Stromal cell of bone marrow (primary cell): ENCODE results near the gene GRK4.

Experiments used
- DNase-seq: peaks from one replicate; pipeline ENCODE4 v3.0.0-alpha.2; 2012; ENCODE audit warnings: low read depth

Gene GRK4

DNA sequence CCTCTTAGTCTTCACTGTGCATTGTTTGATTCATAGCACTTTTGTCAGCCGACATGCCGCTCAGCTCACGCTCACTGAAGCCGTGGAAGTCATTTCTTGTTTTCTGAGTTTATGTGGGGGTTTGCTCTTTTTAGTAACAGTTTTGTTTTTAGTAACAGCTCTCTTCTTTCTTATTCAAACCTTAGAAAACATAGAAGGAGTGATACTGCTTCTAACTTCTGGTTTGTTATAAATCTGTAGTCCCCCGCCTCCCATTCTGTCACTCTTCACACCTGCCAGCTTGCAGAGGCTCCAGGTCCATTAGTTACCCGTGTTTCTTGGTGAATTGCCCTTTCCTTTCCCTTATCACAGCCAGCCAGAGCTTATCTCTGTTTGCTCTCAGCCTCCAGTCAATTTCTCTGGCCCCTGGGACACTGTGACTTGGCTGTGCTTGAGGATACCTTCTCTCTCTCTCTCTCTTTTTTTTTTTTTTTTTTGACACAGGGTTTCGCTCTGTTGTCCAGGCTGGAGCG, 50.5 kb downstream of the GRK4 start:
- no peak for DNase-seq

GRCh38 chr4:3016961-3017360, 53.6 kb downstream of the GRK4 start:
- DNase-seq: no peak

- no peak for DNase-seq
These were observed 54.1 kb downstream of the GRK4 start for GRCh38 chr4:3017504-3017903.

DNA sequence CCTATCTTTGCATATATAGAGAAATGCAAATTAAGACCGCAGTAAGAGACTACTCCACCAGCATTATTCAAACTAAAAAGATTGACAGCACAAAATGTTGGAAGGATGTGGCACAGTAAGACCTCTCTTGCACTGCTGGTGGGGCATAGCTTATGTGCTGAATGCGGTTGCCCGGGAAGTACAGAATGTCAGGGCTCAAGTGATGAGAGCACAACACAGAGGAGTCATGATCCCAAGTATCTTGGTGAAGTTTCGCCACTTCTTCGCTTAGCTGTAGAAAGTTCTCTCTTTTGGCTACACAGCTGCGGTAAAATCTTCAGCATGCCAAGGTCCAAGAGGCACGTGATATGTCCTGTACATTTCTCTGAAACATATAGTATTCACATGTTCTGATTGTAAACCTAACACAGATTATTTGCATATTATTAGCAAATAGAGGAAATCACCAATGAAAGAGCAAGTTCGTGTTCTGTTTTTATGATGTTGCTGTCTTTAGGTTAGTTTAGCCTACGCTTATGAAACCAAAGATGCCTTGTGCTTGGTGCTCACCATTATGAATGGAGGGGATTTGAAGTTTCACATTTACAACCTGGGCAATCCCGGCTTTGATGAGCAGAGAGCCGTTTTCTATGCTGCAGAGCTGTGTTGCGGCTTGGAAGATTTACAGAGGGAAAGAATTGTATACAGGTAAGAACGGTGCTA, 55.9 kb downstream of the GRK4 start:
- DNase-seq: no peak

- no peak for DNase-seq
These were observed 57.8 kb downstream of the GRK4 start for GRCh38 chr4:3021127-3021526.

- DNase-seq: no peak
These were observed 58.3 kb downstream of the GRK4 start for GRCh38 chr4:3021627-3022026.

DNA sequence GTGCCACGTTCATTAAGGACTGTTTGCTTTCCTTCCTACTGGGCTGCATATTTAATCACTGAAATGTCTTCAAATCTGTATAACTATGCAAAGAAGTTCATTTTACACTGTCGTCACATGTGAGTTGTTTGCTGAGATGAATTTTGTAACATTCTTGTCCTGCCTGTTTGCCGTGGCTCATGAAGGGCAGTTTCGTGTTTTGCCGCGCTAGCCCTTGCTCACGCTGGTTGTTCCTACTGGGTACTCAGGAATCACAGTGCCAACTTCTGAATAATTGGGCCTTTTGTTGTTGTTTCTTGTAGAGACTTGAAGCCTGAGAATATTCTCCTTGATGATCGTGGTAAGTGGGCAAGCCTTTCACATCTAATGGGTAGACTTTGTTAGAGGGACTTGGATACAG, 58.7 kb downstream of the GRK4 start:
- no peak for DNase-seq

GRCh38 chr4:3022651-3023050, 59.3 kb downstream of the GRK4 start:
- no peak for DNase-seq

GRCh38 chr4:3025881-3026280, 62.5 kb downstream of the GRK4 start:
- DNase-seq: no peak

DNA sequence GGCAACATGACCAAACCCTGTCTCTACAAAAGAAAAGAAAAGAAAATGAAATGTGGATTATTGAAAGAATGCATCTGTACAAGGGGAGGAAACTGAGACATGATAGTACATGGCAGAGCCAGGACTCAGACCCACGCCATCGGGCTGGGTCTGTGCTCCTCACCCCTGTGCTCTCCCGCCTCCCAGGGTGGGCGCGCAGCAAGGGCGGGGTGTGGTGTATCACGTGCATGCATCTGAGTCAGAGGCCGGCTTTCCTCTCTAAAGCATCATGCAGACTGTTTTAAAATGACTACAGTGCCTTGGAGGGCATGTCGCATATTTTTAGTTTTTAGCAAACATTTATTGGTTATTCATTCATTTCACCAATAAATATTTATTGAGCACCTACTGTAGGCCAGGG, 63.2 kb downstream of the GRK4 start:
- no peak for DNase-seq

GRCh38 chr4:3029464-3029863, 66.1 kb downstream of the GRK4 start:
- no peak for DNase-seq

DNA sequence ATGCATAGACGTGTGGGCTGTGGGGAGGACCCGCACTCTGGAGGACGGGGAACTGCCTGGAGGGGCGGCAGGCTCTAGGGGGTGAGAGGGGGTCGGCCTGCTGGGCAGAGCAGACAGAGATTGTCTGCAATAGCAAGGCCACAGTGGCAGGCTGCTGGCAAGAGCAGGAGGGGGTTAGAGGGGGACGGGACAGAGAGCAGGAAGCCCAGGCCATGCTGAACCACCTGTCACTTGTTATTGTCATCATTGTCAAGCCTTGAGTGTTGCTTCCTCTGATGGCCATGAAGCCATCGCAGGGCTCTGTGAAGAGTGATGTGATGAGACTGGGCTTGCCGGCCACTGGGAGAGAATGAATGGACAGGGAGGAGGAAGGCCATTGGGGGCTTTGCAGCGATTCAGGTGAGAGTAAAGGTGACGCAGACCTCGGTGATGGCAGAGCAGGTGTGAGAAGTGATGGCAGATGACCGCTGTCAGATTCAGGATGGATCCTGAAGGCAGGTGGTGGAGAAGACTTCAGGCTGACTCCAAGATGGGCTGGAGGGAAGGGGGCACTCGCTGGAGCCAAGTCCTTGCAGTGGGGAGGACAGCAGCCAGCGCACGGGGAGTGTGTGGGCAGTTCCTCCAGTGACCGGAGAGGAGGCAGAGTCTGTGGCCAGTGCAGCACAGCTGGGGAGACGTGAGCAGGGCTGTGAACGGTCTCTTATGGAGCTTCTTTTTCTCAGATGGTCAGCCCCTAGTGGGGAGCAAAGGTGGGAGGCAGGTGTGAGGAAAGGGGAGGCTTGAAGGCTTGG, 67.4 kb downstream of the GRK4 start:
- DNase-seq: no peak

DNA sequence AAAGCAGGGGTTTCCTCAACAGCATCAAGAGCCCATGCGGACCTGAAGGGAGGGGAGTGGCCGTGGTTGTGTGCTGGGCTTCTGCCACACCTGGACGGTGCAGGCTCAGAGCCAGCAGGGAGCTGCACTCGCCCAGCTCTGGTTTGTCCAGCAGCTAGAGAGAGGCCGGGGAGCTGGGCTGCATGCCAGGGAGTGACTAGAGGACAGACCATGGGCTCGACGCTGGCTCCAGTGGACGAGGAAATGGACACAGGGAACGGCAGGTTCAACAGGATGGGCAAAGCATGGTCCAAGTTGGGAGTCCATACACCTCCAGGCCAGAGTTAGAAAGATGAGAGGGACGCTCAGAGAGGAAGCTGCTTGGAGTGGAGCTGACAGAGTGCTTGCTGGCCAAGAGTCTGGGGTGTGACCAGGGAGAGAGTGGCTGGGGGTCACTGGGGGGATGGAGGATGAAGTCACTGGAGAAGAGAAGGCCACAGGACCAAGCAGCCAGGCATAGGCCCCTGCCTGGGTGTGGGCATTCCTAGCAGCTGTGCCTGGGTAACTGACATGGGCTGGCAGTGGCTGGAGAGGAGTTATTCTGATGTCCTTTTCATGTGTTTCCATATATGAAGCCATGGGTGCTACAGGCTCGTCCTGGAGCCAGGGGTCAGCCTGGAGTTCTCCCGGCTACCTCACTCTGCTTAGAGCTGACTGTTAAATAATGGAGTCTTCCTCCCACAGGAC, 68.1 kb downstream of the GRK4 start:
- DNase-seq: no peak

DNA sequence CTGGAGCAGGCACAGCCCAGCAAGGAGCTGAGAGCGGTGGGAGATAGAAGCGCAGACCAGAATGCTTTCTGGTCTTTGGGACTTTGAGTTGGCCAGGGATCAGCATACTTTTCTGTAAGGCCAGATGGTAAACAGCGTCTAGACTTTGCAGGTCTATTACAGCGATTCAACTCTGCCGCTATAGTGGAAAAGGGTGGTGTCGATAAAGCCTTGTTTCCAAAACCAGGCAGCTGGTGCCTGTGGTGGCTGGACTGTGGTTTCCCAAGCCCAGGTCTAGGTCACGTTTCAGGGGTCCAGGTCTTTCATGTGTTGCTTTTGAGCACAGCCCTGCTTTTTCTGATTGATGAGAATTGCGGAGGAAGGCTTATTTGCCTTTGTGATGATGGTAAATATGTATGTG, 70.9 kb downstream of the GRK4 start:
- DNase-seq: no peak

DNA sequence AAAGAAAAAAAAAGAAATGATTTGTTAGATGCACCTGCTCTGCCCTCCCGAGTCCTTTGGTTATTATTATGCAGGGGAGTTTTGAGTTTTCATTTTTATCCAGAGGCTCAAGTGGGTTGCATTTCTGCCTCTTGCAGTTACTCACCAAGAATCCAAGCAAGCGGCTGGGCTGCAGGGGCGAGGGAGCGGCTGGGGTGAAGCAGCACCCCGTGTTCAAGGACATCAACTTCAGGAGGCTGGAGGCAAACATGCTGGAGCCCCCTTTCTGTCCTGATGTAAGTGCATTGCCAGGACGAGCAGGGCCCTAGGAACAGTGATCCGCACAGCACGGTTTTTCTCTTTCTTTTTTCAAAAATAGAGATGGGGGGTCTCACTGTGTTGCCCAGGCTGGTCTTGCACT, 71.9 kb downstream of the GRK4 start:
- no peak for DNase-seq

DNA sequence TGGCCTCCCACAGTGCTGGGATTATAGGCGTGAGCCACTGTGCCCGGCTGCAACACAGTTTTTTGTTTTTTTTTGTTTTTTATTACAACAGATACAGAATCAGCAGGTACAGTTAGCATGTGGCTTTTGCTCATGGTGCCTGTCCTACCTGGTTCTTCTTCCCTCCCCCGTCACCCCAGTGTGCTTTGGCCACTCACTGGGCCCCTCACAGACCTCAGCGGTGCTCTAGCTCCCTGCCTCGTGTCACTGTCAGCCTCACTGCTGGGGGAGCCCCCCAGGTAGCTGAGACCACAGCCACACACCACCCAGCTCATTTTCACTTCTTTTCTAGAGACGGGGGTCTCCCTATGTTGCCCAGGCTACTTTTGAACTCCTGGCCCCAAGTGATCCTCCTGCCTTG, 72.3 kb downstream of the GRK4 start:
- no peak for DNase-seq

- DNase-seq: no peak
These were observed 73.0 kb downstream of the GRK4 start for GRCh38 chr4:3036131-3036952.

DNA sequence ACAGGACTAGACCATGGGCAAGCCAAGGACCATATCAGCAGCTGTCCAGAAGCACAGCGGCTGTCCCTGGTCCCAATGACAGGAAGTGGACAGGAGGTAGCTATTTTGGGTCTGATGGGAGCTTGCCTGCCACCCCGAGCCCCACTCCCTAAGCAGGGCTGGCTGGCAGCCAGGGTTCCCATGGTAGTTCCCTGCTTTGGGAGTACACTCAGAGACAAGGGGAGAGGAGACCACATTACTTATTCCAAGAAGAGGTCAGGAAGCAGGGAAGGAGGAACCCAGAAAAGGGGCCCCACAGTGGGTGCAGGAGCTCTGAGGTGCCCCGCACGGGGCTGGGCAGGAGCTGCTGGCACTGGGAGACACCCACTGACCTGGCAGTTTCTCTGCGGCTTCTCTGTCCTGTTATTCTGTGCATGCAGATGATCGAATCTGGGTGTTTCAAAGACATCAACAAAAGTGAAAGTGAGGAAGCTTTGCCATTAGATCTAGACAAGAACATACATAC, 74.6 kb downstream of the GRK4 start:
- DNase-seq: no peak

GRCh38 chr4:3039706-3040366, 76.5 kb downstream of the GRK4 start:
- no peak for DNase-seq

GRCh38 chr4:3040452-3041191, 77.3 kb downstream of the GRK4 start:
- no peak for DNase-seq
